OCI-LY3 (cell line): Measurements from ENCODE around the gene SNX13.

Source experiments
- EZH2phosphoT487 ChIP-seq: fragments of 200-600 bp; shearing (Covaris generic); IDR thresholded peaks from 2 replicates; pipeline ENCODE4 v1.6.1; 2018; ENCODE audit warnings: antibody characterized with exemption, mixed run types, low read depth
- TF ChIP-seq, protein P1 (sequence below): fragments of 200-600, 300-600 bp; sonication (generic); IDR thresholded peaks from 2 replicates; pipeline ENCODE4 v1.5.1; 2014; ENCODE audit warnings: antibody characterized with exemption, low read length, low read depth

DNA sequence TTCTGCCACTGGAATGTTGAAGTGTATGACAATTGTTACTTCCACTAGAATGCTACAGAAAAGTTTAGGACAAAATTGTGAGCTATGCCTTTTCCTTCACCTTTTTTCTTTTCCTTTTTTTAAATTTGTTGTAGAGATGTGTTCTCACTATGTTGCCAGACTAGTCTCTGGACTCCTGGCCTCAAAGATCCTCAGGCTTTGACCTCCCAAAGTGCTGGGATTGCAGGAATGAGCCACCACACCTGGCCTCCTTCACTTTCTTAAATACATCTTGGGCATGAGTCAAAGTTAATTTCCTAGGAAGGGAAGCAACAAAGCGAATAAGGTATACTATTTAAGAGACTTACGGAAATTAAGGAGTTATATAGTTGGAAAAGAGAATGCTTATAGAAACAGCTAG lies 2.7 kb upstream of the SNX13 start:
- TF ChIP-seq, protein P1, sequence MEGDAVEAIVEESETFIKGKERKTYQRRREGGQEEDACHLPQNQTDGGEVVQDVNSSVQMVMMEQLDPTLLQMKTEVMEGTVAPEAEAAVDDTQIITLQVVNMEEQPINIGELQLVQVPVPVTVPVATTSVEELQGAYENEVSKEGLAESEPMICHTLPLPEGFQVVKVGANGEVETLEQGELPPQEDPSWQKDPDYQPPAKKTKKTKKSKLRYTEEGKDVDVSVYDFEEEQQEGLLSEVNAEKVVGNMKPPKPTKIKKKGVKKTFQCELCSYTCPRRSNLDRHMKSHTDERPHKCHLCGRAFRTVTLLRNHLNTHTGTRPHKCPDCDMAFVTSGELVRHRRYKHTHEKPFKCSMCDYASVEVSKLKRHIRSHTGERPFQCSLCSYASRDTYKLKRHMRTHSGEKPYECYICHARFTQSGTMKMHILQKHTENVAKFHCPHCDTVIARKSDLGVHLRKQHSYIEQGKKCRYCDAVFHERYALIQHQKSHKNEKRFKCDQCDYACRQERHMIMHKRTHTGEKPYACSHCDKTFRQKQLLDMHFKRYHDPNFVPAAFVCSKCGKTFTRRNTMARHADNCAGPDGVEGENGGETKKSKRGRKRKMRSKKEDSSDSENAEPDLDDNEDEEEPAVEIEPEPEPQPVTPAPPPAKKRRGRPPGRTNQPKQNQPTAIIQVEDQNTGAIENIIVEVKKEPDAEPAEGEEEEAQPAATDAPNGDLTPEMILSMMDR = no peak
- no peak for TF ChIP-seq EZH2phosphoT487
